T-helper 2 cell treated with Interferon-gamma antibody and Interleukin-4, amounts not matched to agents 5 μg/mL and 100 μg/mL, for 36 hours (primary cell): ENCODE results near the gene CFAP157.

Experiments
- DNase-seq: peaks from one replicate; pipeline ENCODE4 v3.0.0; 2021; ENCODE audit warnings: low spot score
- H3K27ac Mint-ChIP-seq: one replicate; pipeline ENCODE4 v1.8.0; 2021; ENCODE audit warnings: mild to moderate bottlenecking, mixed read lengths
- H3K27me3 Mint-ChIP-seq: one replicate; pipeline ENCODE4 v1.8.0; 2021; ENCODE audit warnings: low read depth, mixed read lengths
- H3K36me3 Mint-ChIP-seq: one replicate; pipeline ENCODE4 v1.8.0; 2021; ENCODE audit warnings: low read depth, mixed read lengths
- H3K4me1 Mint-ChIP-seq: one replicate; pipeline ENCODE4 v1.8.0; 2021; ENCODE audit warnings: low read depth, mixed read lengths
- H3K4me3 Mint-ChIP-seq: one replicate; pipeline ENCODE4 v1.8.0; 2022; ENCODE audit warnings: mild to moderate bottlenecking, moderate library complexity, mixed read lengths
- H3K9me3 Mint-ChIP-seq: one replicate; pipeline ENCODE4 v1.8.0; 2021; ENCODE audit warnings: mixed read lengths

Gene CFAP157

GRCh38 chr9:127700140-127700539, 6.6 kb upstream of the CFAP157 start:
- no peak overlapping the region for H3K27ac Mint-ChIP-seq
- H3K27me3 Mint-ChIP-seq, result no peaks in the 10 kb centered on the region
- DNase-seq, result no peak
- peak overlapping the region; percentile 72 for H3K4me3 Mint-ChIP-seq
- peaks cover 10% of the 10 kb centered on the region for H3K4me1 Mint-ChIP-seq
- H3K9me3 Mint-ChIP-seq, result no peaks in the 10 kb centered on the region
- peaks cover 2% of the 10 kb centered on the region for H3K36me3 Mint-ChIP-seq

- H3K27me3 Mint-ChIP-seq, result no peaks in the 10 kb centered on the region
- no peaks in the 10 kb centered on the region for H3K9me3 Mint-ChIP-seq
- no peak overlapping the region for H3K27ac Mint-ChIP-seq
- H3K4me3 Mint-ChIP-seq, result no peak overlapping the region
- H3K4me1 Mint-ChIP-seq, result peaks cover 10% of the 10 kb centered on the region
- peaks cover 2% of the 10 kb centered on the region for H3K36me3 Mint-ChIP-seq
- DNase-seq, result no peak
Measured at GRCh38 chr9:127700594-127701255, 6.1 kb upstream of the CFAP157 start.

- no peak for DNase-seq
- no peak overlapping the region for H3K27ac Mint-ChIP-seq
- no peaks in the 10 kb centered on the region for H3K36me3 Mint-ChIP-seq
- H3K27me3 Mint-ChIP-seq, result no peaks in the 10 kb centered on the region
- H3K4me1 Mint-ChIP-seq, result peaks cover 15% of the 10 kb centered on the region
- H3K9me3 Mint-ChIP-seq, result peaks cover under 1% of the 10 kb centered on the region
- H3K4me3 Mint-ChIP-seq, result no peak overlapping the region
Measured at GRCh38 chr9:127703289-127703946, 3.4 kb upstream of the CFAP157 start.

- no peaks in the 10 kb centered on the region for H3K36me3 Mint-ChIP-seq
Measured at GRCh38 chr9:127705577-127706379, 1.0 kb upstream of the CFAP157 start.

GRCh38 chr9:127707766-127708165, 978 bp downstream of the CFAP157 start:
- H3K4me1 Mint-ChIP-seq, result peaks cover 20% of the 10 kb centered on the region
- no peaks in the 10 kb centered on the region for H3K36me3 Mint-ChIP-seq
- DNase-seq, result peak; percentile 12
- H3K9me3 Mint-ChIP-seq, result peaks cover 3% of the 10 kb centered on the region
- H3K27me3 Mint-ChIP-seq, result no peaks in the 10 kb centered on the region
- H3K4me3 Mint-ChIP-seq, result no peak overlapping the region
- H3K27ac Mint-ChIP-seq, result no peak overlapping the region

More at GRCh38 chr9:127705577-127706379, 1.0 kb upstream of the CFAP157 start:
- peaks cover 3% of the 10 kb centered on the region for H3K9me3 Mint-ChIP-seq
- no peak for DNase-seq
- H3K4me3 Mint-ChIP-seq, result no peak overlapping the region
- H3K4me1 Mint-ChIP-seq, result peaks cover 10% of the 10 kb centered on the region
- no peaks in the 10 kb centered on the region for H3K27me3 Mint-ChIP-seq
- H3K27ac Mint-ChIP-seq, result no peak overlapping the region

- Mint-ChIP-seq H3K9me3 (peaks cover 3% of the 10 kb centered on the region), H3K27me3 (no peaks in the 10 kb centered on the region), H3K36me3 (no peaks in the 10 kb centered on the region), H3K27ac (no peak overlapping the region), H3K4me3 (no peak overlapping the region), H3K4me1 (peaks cover 20% of the 10 kb centered on the region)
- no peak for DNase-seq
Measured at GRCh38 chr9:127708952-127709587, 2.3 kb downstream of the CFAP157 start.

GRCh38 chr9:127710204-127710783, 3.5 kb downstream of the CFAP157 start:
- Mint-ChIP-seq H3K36me3 (no peaks in the 10 kb centered on the region), H3K4me1 (peaks cover 20% of the 10 kb centered on the region), H3K4me3 (no peak overlapping the region), H3K27me3 (no peaks in the 10 kb centered on the region), H3K9me3 (peaks cover 3% of the 10 kb centered on the region), H3K27ac (peak overlapping the region; percentile 34)
- DNase-seq, result no peak

GRCh38 chr9:127711226-127711701, 4.5 kb downstream of the CFAP157 start:
- peaks cover 24% of the 10 kb centered on the region for H3K4me1 Mint-ChIP-seq

GRCh38 chr9:127711831-127712274, 5.1 kb downstream of the CFAP157 start:
- Mint-ChIP-seq H3K9me3 (peaks cover 3% of the 10 kb centered on the region), H3K27ac (no peak overlapping the region), H3K4me1 (peaks cover 25% of the 10 kb centered on the region), H3K36me3 (no peaks in the 10 kb centered on the region), H3K4me3 (no peak overlapping the region), H3K27me3 (no peaks in the 10 kb centered on the region)
- no peak for DNase-seq

More at GRCh38 chr9:127711226-127711701, 4.5 kb downstream of the CFAP157 start:
- Mint-ChIP-seq H3K27me3 (no peaks in the 10 kb centered on the region), H3K4me3 (peak overlapping the region; percentile 40), H3K9me3 (peaks cover 3% of the 10 kb centered on the region), H3K27ac (no peak overlapping the region), H3K36me3 (no peaks in the 10 kb centered on the region)
- peak; percentile 13 for DNase-seq

- peaks cover 25% of the 10 kb centered on the region for H3K4me1 Mint-ChIP-seq
- peaks cover 3% of the 10 kb centered on the region for H3K9me3 Mint-ChIP-seq
- no peaks in the 10 kb centered on the region for H3K27me3 Mint-ChIP-seq
- no peak for DNase-seq
- H3K36me3 Mint-ChIP-seq, result no peaks in the 10 kb centered on the region
- H3K4me3 Mint-ChIP-seq, result no peak overlapping the region
- H3K27ac Mint-ChIP-seq, result no peak overlapping the region
Measured at GRCh38 chr9:127712371-127712770, 5.6 kb downstream of the CFAP157 start.

- no peaks in the 10 kb centered on the region for H3K27me3 Mint-ChIP-seq
- peaks cover 3% of the 10 kb centered on the region for H3K9me3 Mint-ChIP-seq
- no peaks in the 10 kb centered on the region for H3K36me3 Mint-ChIP-seq
- H3K27ac Mint-ChIP-seq, result no peak overlapping the region
- H3K4me3 Mint-ChIP-seq, result no peak overlapping the region
- no peak for DNase-seq
- H3K4me1 Mint-ChIP-seq, result peaks cover 21% of the 10 kb centered on the region
Measured at GRCh38 chr9:127712867-127713266, 6.1 kb downstream of the CFAP157 start.

- no peaks in the 10 kb centered on the region for H3K36me3 Mint-ChIP-seq
- H3K4me1 Mint-ChIP-seq, result peaks cover 21% of the 10 kb centered on the region
- no peaks in the 10 kb centered on the region for H3K9me3 Mint-ChIP-seq
- H3K27ac Mint-ChIP-seq, result no peak overlapping the region
- peak overlapping the region; percentile 73 for H3K4me3 Mint-ChIP-seq
- H3K27me3 Mint-ChIP-seq, result no peaks in the 10 kb centered on the region
- no peak for DNase-seq
Measured at GRCh38 chr9:127714020-127714750, 7.4 kb downstream of the CFAP157 start.
